CD4-positive, alpha-beta T cell treated with Interleukin-6 for 4 hours (primary cell): Measurements from ENCODE around the gene SPEM2.
A peak's percentile ranks its signal among the peaks of the same experiment; 100 is the strongest.
"Not testable (repeated sequence)": the region's sequence is repeated elsewhere in the genome, so short reads cannot be mapped to it uniquely, and the experiment has no call there.

Source experiments
- DNase-seq: peaks from one replicate; pipeline ENCODE4 v3.0.0-alpha.2; 2020; ENCODE audit warnings: mixed read lengths

SPEM2 gene

DNA sequence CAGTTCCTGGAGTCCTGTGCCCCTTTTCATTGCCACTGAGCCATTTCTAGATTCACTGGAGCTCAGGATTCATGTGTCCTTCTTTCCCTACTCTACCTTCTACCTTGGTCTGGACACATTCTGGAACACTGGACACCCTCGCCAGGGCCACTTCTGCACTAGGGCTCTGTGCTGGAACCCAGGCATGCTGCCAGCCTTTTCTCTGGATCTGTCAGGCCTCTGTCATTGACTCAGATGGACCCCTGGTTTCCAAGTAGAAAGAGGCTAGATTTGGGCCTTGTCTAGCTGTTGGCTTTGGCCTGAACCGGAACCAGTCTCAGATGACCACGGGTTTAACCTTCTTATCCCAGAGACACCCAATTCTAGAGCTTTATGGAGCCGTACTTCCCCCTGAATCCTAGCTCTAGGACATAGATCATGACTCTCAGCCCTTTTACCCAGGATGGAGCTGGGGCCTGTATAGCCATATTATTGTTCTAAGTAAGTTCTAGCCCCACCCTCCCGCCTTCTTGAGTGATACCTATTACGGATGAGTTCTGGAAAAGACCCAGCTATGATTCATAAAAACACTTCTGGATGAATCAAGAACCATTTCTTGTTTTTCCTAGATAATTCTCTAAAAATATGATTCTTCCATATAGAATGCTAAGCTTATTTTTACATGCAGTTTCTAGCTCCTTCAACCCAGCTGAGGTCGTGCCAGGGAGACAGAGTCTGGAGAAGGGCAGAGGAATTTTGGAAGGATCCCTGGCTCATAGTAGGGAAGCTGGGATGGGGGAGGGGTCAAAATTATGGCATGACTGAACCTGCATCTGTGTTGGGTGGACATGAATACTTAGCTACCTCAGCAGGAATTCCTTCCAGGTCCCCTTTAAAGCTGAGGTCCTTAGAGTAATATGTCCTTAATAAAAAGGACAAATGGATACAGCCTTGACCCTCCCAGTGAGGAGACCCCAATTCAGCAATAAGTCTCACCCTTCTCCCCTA, 18.4 kb downstream of the SPEM2 start:
- DNase-seq = no peak

DNA sequence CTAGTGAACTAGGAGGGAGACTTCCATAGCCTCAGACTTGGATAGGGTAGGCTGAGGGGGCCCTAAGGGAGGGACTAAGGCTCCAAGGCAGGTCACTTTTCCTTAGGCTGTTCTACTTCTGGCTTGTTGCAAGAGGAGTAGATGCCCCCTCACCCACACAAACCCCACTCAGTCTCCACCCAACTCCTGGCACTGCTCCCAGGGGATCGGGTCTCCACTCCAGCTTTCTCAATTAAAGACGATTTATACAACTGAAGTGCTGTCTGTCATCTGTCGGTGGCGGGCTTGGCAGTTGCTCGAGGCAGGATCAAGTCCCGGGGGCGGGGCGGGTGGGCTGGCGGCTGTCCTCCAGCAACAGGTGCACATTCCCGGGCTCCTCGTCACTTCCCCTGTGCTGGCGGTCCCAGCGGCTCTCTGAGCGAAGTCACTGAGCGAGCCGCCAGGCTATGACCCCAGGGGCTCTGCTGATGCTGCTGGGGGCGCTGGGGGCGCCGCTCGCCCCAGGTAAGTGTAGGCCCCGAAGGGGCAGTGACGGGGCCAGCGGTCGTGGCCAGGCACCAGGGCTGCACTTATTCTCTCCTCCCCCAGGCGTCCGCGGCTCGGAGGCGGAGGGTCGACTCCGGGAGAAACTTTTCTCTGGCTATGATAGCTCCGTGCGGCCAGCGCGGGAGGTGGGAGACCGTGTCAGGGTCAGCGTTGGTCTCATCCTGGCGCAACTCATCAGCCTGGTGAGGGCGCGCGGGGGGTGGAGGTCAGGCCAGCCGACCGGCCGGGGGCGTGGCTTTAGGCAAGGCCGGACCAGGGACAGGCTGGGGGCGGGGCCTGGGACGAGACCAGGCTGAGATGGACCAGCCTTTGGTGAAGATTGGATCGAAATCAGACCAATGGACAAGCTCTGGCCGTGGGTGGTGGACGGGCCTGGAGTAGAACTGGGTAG, 19.5 kb downstream of the SPEM2 start, which contains the start of gene CHRNB1:
TSS of gene CHRNB1 (plus strand) at position 380 of the 937 bp plus-strand sequence. CDS start at position 447, 67 bp downstream.
- DNase-seq = peak; percentile 20

DNA sequence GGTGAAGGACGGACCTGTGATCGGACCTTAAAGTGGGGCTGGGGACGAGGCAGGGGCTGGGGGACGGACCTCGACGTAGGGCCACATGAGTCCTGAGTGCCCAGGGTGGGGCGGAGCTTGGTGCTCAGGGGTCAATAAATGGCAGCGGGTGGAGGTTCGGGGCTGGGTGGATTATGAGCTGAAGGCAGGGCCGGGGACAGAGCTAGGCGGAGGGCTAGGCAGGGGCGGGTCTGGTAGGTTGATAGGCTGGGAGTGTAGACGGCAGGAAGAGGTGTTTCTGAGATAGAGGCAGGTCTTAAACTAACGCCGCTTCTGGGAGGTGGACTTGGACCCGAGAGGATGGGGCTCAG, 20.2 kb downstream of the SPEM2 start:
- DNase-seq = peak; percentile 56

DNA sequence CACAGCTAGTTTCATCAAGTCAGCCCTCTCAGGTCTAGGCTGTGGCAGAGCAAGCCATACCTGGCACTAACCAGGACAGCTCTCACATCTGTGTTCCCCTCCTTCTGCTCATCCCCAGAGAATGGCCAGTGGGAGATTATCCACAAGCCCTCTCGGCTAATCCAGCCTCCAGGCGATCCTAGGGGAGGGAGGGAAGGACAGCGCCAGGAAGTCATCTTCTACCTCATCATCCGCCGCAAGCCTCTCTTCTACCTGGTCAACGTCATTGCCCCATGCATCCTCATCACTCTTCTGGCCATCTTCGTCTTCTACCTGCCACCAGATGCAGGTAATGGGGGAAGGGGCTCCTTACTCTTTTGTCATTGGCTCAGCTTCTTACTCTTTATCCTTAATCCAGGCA, 23.0 kb downstream of the SPEM2 start:
- no peak for DNase-seq

DNA sequence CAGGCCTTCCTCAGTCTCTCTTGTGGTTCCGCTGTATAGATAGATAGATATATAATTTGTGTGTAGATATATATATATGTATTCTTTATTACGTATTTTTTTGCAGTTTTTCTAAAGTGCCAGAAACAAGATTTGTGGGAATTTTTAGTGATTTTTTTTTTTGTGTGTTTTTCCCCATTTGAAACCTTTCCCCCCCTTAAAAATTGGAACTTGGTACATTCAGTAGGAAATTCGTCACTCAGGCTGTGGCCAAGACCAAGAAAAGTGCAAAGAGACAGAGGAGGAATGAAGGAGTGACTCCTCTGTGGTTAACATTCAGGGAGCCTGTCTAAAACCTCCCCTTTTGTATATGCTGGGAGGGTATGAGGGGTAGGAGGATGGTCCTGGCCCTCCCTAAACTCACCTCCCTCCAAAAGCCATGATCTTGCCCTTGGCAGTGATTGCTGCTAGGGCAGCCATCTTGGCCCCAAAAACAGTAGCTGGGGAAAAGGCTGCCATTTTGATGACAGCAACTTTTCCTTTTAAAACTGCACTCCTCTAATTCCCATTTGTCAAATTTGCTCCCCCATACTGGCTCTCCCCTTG, 34.6 kb downstream of the SPEM2 start:
- no peak for DNase-seq

DNA sequence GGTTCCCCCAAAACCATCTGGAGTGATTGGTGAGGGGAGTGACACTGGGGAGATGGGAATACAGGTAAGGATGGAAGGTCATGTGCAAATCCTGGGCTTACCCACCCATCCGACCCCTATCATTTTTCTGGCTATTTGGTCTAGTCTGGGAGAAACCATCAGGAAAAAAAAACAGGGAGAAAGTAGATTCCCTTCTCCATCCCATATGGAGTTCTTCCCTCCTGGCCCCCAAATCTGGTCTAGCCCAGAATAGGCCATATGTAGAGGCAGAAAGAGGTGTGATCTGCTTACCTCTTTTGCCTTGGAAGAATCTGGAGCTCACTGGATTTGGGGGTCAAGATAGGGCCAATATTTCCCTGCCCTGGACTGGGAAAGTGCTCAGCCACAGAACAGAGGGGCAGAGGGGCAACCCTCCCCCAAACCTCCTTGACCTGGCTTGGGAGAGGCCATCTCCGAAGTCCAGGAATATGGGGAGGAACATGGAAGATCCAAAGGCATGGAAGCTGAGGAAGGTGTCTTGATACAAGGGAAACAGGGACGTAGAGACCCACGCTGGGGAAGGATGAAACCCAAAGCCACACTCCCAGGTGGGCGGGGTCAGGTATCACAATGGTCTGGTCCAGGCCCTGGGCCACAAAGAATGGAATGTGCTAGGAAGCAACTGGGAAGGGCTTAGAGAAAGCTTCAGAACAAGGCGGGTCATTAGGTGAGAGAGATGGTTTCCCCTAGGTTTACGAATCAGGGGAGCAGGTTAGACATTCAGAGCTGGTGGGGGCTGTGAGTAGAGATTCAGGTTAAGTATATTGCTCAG, 35.6 kb downstream of the SPEM2 start:
- no peak for DNase-seq

DNA sequence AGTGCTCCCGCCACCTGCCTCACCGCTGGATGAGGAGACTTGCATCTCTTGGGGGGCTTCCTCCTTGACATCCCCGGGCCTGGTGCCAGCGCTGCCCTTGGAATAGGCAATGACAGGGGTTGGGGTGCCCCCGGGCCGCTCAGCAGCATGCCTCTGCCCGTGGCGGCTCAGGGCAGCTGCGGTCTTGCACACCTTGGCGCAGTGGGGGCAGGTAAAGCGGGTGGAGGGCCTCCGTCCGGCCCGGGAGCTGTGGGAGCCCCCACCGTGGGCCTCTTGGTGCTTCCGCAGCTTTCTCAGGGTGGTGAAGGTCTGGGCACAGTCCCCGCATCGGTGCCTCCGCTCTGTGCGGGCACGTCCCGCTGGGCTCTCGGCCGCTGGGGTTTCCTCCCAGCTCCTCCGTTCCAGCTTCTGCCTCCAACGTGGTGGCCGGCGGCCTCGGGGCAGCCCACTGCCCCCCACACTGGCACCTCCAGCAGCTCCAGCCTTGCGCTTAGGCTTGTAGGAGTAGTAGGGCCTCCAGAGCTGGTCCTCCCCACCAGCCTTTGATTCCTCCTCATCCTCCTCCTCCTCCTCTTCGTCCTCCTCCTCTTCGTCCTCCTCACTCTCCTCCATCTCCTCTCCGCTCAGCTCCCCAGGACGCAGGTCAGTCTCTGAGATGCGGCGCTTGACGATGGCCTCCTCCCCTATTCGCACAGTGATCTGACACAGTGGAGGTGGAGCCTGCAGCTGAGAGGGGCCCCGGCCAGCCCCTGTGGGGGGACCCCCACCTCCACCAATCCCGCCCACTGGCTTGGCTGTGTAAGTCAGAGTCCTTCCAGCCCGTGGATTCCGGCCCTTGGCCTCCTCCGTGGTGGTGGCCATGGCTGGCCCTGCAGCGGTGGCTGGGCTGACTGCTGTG, 37.3 kb downstream of the SPEM2 start:
- no peak for DNase-seq

DNA sequence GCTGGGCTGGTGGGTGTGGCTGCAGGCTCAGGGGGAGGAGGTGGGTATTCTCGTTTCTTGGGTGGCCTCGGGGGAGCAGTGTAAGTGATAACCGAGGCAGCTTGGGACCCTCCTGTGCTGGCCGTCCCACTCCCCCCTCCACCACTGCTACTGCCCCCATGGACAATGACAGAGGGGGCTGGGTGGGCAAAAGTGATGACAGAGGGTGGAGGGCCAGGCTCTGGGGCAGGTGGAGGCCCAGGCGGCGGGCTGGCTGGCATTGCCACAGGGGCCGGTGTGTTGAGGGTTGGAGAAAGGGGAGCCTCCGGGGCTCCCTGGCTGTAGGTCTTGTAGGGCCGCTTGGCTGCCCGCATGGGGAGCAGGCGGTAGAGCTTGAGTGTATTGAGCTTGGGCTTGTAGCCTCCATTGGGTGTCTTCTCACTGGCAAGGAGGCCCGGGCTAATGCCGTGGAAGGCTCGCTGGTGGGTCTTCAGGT, 38.0 kb downstream of the SPEM2 start:
- DNase-seq = no peak

DNA sequence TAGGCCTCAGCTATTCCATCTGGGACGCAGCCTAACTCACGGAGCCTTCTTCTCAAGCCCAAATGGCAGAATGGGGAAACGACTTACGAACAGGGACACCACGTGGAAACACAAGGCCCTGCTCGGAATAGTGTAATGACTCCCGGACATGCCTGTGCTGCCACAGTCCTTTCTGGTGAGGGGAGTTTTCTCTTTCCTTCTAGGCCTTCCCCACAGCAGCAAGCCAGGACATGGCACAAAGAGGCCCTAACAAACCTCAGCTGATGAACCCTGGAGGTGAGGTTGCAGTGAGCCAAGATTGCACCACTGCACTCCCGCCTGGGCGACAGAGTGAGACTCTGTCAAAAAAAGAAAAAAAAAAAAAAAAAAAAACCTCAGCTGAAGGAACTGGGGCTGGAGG, 38.7 kb downstream of the SPEM2 start:
- DNase-seq = no peak

DNA sequence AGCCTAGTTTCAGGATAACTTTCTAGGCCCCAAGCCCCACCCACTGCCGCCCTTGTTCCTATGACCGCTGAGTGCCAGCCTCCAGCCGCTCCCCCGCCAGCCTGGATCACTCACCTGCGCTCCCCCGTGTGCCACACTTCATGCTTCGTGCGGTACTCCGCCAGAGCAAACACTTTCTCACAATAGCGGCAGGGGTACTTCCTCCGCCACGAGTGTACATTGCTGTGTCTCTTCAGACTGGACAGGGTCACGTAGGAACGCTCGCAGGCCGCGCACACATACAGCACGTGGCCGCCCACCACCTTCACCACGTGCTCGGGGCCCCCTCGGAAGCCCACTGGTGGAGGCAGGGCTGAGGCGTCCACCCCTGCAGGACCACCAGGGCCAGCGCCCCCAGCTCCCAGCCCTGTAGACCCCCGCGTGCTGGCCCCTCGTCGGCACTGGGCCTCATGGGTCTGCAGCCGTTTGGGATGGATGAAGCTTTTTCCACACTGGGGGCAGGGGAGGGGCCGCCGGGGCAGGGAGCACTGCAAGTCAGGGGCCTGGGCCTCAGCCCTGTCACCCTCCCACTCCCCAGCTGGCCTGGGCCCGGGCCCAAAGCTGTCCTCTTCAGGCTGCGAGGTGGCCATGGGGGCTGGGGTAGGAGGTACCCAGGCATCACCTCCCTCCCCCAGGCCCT, 40.3 kb downstream of the SPEM2 start:
- no peak for DNase-seq

DNA sequence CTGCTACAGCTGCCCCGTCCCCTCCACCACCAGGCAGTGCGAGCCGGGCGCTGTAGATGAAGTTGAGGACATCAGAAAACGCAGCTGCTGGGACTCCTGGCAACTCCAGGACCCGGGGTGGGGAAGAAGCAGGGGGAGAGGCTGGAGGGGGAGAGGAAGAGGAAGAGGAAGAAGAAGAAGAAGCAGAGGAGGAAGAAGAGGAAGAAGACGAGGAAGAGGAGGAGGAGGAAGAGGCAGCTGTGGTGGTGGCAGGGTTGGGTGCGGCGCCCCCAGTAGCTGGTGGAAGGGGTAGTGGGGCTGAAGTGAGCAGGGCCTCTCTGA, 40.9 kb downstream of the SPEM2 start:
- no peak for DNase-seq

DNA sequence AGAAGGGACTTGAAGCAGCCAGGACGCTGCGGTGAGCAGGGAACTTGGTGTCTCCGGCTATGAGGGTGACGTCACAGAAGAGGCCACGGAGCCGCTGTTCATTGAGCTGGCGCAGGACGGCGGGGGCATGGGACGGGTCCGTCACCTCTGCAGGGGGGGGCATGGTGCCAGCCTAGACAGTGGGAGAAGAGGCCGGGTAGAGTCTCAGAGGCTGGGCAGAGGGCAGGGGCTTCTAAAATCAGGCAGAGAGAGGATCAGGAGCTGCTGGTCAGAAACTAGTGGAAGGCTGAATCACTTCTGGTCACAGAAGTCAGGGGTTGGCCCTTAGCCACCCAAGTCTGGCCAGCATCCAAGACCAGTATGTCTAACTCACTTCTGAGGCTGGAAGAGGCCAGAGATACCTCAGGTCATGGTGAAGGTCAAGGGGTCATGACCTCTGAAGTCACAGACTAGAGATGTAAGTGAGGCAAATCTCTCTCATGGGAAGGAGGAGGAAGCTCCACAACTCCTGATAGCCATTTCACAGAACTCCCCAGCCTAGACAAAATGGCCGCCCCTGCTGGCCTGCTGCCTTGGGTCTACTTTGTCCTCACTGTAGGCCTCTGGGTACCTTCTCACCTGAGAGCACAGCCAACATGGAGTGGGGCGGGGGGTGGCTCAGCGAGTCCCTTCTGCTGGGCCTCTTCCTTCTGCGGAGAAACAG, 41.4 kb downstream of the SPEM2 start:
- no peak for DNase-seq

DNA sequence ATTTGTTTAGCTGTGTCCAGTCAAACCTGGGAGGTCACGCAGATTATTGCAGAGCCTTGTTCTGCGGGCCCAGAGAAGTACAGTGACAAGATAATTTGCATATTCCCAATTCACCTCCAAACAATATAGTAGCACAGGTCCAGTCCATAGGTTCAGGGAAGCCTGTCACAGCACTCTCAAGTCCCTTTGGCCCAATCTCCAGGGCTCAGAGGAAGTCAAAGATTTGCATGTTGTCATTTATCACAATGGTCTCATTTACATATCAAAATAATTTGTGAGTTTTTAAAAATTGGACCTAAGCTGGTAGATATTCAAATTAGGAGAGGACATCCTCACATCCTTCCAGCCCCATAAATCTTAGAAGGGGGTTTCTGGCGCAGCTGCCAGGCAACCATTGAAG, 42.1 kb downstream of the SPEM2 start:
- DNase-seq = no peak

DNA sequence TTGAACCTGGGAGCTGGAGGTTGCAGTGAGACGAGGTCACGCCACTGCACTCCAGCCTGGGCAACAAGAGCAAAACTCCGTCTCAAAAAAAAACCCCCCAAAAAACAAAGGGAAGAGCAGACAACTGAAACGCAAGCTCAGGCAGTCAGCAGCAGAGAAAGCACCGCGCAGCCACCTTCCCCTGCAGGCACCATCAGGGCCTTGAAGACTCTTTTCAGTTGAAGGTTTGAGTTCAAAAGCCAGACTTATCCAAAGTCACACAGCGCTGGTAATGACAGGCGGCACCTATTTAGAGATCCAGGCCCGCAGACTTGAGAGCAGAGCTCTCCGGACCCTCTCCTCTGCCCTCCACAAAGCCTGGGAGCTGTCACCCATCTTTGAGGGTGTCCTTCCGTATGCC, 42.9 kb downstream of the SPEM2 start:
- no peak for DNase-seq

DNA sequence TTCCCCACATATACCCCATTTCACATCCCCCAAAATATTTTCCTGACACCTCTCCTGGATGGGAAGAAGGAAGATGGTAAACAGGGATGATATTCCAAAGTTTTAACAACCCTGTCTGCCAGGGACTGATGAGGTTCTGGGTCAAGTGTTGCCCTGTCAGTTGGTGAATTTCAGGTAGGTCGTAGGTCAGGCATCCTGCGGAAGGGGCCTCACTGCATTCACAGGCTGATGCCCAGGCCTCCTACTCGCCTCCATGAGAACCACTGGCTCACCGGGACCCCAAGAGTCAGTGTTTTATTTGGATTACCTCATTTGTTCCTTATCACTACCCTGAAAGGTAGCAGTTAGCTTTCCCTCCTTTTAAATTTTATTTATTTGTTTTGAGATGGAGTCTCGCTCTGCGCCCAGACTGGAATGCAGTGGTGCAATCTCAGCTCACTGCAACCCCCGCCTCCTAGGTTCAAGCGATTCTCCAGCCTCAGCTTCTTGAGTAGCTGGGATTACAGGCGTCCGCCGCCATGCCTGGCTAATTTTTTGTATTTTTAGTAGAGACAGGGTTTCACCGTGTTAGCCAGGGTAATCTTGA, 43.5 kb downstream of the SPEM2 start:
- no peak for DNase-seq

DNA sequence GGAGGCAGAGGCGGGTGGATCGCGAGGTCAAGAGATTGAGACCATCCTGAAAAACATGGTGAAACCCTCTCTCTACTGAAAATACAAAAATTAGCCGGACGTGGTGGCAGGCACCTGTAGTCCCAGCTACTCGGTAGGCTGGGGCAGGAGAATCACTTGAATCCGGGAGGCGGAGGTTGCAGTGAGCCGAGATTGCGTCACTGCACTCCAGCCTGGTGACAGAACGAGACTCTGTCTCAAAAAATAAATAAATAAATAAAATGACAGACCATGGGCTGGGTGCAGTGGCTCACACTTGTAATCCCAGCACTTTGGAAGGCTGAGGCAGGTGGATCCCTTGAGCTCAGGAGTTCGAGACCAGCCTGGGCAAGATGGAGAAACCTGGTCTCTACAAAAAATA, 44.4 kb downstream of the SPEM2 start:
- not testable (repeated sequence) for DNase-seq

DNA sequence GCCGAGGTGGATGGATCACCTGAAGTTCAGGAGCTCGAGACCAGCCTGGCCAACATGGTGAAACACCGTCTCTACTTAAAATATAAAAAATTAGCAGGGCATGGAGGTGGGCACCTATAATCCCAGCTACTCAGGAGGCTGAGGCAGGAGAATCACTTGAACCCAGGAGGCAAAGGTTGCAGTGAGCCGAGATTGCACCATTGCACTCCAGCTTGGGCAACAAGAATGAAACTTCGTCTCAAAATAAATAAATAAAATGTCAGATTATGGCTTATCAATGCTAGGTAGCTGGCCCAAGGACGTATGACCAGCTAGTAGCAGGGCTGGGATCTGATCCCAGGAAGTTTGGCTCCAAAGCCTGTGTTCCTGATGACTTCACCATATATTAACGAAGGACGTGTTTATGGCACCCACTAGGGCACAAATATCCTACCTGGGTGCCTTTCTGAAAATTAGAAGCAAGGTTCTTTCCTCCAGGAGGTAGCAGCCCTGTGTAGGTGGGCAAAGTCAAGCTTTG, 45.1 kb downstream of the SPEM2 start:
- DNase-seq = not testable (repeated sequence)

DNA sequence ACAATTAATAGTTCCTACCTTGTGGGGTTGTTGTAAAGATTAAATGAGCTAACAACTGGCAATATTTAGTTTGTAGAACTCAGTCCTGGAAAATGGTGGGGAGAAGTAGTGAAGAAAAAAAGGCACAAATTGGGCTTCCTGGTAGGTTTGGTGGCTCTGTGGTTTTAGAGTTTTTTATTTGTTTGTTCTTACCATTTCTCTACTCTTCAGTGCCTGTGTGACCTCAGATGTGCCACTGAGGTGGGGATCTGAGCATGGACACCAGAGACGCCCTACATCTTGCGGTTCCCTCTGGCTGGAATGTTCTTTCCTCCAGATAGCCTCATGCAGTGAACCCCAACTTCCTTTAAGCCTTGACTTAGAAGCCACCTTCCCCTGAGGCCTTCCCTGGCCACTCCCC, 46.3 kb downstream of the SPEM2 start:
- no peak for DNase-seq

DNA sequence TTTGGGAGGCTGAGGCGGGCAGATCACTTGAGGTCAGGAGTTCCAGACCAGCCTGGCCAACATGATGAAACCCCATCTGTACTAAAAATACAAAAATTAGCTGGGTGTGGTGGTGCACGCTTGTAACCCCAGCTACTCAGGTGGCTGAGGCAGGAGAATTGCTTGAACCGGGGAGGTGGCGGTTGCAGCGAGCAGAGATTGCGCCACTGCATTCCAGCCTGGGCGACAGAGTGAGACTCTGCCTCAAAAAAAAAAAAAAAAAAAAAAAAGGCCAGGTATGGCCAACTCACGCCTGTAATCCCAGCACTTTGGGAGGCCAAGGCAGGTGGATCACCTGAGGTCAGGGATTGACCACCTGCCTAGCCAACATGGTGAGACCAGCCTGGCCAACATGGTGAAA, 49.4 kb downstream of the SPEM2 start:
- DNase-seq = not testable (repeated sequence)
